Measurements from ENCODE around the gene VNN1.
"Not testable (repeated sequence)": the region's sequence is repeated elsewhere in the genome, so short reads cannot be mapped to it uniquely, and the experiment has no call there.

Gene VNN1

GRCh38 chr6:132719736-132720448, 6.0 kb upstream of the VNN1 start:
- no peak for DNase-seq

DNA sequence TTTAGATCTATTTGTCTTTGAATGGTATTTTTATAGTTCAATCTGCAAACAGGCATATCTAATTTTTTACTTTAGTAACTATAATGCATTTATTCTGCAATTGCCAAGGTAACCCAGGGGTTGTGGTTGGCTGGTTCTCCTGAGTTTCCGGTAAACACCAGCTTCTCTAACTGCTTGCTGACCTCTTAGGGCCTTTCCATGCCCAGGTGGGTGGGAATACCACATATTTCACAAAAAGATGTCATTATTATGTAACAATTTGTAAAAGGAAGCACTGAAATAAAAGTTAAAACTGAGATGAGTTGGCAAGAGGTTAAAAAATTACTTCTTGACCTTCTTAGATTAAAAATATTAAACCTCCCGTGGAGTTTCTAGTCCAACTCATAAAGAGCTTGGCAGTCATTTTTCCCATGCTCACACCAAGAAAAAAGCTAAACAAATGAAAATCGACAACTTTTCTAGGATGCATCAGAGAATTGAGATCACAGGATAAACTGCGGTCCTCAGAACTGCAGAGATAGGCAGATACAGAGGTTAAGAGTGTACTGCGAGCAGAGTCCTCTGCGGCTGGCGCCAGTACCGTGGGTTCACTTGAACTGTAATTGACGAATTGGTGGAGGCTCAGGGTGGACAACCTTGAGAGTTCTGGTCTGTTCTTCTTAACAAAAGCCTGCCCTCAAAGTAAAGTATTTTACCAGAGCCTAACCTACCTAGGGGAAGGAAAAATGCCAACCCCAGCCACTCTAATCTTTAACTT, 2.2 kb upstream of the VNN1 start:
- DNase-seq, result no peak

DNA sequence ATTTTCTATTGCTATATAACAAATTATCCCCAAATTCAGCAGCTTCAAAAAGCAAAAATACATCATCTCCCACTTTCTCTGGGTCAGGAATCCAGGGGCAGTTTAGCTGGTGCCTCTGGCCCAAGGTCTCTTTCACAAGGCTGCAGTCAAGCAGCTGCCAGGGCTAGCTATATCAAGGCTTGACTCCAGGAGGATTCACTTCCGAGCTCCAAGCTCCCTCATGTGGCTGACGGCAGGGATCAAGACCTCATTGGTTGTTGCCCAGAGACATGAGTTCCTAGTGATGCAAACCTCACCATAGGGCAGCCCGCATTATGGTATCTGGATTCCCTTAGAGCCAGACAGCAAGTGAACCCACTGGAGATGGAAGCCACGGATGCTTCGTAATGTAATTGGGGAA, 1.3 kb upstream of the VNN1 start:
- DNase-seq, result peak in 1 of 2 donors; percentile 24

- DNase-seq, result no peak
These were observed 305 bp upstream of the VNN1 start for GRCh38 chr6:132714160-132714559.

DNA sequence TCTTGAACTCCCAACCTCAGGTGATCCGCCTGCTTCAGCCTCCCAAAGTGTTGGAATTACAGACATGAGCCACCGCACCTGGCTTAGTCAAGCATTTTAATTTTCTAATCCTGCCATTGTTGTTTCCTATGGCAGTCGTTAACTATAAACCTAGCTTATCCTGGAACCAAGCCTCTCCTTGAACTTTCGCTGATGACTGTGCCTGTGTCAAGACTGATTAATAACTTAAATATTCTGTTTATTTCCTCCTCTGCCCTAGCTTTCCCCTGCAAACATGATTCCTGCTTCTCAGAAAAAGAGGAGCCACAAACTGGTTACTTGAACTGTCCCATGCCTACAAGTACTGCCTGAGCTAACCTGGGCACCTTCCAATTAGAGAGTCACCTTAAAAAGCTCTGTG, 1.5 kb downstream of the VNN1 start:
- DNase-seq, result no peak

DNA sequence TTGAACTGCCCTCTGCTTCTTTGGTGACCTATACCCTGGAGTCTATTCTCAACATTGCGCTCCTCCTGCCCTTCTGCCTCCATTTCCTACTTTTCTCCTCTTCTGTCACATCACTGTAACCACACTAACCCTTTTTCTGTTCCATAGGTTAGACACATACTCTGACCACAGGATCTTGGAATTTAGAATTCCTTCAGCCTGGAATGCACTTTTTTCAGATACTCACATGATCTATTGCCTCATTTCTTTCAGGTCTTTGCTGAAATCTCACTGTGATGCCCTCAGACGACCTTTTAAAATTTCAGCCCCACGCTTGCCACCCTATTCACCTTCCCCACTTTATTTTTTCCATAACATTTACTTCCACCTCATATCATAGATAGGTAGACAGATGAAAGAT, 5.1 kb downstream of the VNN1 start:
- DNase-seq, result no peak

GRCh38 chr6:132708002-132708401, 5.9 kb downstream of the VNN1 start:
- no peak for DNase-seq

DNA sequence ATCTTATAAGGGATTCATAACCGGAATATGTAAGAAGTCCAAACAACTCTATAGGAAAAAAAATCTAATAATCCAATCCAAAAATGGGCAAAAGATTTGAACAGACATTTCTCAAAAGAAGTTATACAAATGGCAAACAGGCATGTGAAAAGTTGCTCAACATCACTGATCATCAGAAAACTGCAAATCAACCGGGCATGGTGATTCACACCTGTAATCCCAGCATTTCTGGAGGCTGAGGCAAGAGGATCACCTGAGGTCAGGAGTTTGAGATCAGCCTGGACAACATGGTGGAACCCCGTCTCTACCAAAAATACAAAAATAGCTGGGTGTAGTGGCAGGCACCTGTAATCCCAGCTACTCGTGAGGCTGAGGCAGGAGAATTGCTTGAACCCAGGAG, 7.1 kb downstream of the VNN1 start:
- DNase-seq, result not testable (repeated sequence)

GRCh38 chr6:132703936-132704335, 9.9 kb downstream of the VNN1 start:
- no peak for DNase-seq

GRCh38 chr6:132698608-132699007, 15.2 kb downstream of the VNN1 start:
- DNase-seq, result no peak

DNA sequence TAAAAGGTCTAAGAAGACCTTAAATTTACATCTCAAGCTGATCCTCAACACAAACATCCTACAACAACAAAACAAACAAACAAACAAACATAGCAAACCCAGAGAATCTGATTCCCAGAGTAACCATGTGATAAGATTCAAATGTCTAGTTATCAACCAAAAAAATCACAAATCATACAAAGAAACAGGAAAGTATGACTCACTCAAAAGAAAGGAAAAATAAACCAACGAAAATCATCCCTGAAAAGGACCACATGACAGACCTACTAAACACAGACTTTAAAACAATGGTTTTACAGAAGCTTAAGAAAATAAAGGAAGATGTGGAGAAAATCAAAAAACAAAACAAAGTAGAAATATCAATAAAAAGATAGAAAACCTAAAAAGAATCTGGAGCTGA, 18.1 kb downstream of the VNN1 start:
- DNase-seq, result no peak

DNA sequence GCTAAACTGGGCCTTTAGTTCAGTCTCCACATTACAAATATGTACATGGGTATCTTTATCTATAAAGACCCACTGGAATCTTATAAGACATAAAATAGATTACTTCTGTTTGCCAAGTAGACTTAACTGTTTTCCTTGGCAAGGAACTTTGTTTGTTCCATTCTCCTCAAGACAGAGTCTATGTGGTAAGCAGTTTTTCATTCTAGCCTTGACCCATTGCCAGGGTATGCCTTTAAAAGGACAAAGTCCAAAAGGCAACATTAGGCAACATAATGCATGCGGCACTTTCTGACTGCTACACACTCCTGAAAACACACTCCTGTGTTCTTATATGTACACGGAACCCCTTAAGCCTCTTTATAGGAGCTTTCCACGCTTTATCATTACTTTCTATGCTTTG, 20.4 kb downstream of the VNN1 start:
- DNase-seq, result no peak

DNA sequence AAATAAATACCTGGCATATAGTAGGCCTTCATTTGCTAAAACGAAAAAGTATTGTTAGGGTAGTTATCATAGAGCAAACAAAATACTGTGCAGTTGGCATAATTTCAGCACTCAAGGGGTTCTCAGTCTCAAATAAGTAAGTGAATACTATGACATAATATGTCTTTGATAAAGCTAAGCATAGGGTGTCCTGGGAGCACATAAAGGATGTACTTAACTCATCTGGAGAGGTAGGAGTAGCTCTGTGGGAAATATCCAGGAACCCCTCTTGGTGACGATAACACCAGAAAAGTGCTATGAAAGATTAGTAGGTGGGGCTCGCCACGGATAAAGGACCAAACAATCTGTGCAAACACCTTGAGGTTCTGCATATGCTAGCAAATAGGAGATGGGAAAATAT, 23.2 kb downstream of the VNN1 start:
- DNase-seq, result no peak

DNA sequence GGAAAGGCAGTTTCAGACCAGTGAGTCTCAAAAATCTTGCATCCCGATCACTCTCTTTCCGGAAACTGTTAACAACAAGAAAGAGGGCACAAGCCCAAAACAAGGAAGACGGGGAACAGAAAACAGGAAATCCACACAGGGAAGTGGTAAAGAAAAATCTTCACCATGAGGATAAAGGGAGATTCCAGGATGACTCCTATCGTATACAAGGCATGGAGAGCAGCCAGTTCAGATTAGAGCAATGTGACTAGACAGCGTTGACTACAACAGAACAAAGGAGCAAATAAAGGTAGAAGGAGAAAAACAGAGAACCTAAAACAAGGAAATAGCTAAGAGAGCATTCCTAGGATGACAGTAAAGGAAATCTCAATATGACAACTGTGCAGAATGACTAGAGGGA, 26.5 kb downstream of the VNN1 start:
- DNase-seq, result peak; percentile 74 to 86

DNA sequence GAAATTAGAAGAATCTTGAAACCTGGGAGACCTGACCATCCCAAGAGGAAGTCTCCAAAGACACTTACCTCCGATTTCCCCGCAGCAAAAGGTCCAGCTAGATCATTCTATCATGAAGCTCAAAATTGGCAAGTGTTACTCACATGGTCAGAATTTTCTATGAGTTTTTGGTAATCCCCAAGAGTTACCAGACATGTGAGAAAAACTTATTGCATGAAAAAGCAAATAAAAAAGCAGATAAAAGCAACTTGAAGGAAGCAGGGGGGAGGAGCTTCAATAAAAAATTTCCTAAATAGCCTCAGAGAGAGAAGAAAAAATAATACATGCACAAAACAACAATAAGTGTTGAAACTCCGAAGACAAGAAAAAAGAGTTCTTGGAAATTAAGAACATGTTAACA, 27.3 kb downstream of the VNN1 start:
- peak; percentile 55 to 83 for DNase-seq

- DNase-seq, result peak; percentile 68 to 69
These were observed 28.8 kb downstream of the VNN1 start for GRCh38 chr6:132685009-132685408.

- peak; percentile 33 to 62 for DNase-seq
These were observed 29.6 kb downstream of the VNN1 start for GRCh38 chr6:132684272-132684671.

GRCh38 chr6:132683543-132683942, 30.3 kb downstream of the VNN1 start:
- DNase-seq, result peak; percentile 54 to 85

DNA sequence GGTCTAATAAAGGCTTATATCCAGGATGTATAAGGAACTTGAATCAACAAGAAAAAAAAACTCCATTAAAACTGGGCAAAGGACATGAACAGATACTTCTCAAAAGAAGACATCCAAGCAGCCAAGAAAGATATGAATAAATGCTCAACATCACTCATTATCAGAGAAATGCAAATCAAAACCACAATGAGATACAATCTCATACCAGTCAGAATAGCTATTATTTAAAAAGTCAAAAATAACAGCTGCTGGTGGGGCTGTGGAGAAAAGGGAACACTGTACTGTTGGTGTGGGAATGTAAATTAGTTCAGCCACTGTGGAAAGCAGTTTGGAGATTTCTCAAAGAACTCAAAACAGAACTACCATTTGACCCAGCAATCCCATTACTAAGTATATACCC, 34.8 kb downstream of the VNN1 start:
- DNase-seq, result not testable (repeated sequence)

- DNase-seq, result peak; percentile 82 to 85
These were observed 38.1 kb downstream of the VNN1 start for GRCh38 chr6:132675749-132676148.

- no peak for DNase-seq
These were observed 38.9 kb downstream of the VNN1 start for GRCh38 chr6:132675002-132675401.

GRCh38 chr6:132673376-132674094, 40.3 kb downstream of the VNN1 start:
- no peak for DNase-seq

DNA sequence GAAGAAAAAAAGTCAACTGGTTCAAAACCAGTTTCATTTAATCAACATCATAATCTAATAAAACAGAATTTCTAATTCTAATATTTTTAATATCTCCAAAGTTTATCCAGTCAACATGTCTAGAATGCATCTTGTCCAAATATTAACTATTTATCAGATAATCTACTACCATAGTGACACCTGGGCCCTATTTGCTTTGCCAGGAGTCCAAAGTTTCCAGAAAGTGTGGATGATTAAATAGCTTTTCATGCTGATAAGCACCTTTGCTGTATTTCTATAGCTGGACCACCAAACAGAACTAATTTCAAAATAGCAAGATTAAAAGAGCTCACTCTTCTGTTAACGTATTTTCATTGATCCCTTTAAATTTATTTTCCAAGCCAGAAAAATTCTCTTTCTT, 42.6 kb downstream of the VNN1 start:
- DNase-seq, result no peak

Measured in inflammatory macrophage treated with lipopolysaccharide for 1 hour (primary cell).